Caki2 (cell line): Measurements from ENCODE around the gene PXDC1. TPM values are rescaled to one million over a fixed set of nuclear protein-coding genes. Genes with fewer than 3 reads are reported as not detected.
A peak's percentile ranks its signal among the peaks of the same experiment; 100 is the strongest.

Experiments used
- DNase-seq: peaks from one replicate; pipeline ENCODE4 v3.0.0-alpha.2; 2015; ENCODE audit warnings: low read depth
- in situ Hi-C: cut with HindIII; loops from 2 replicates; pipeline ENCODE4 v1.10.0; 2016; ENCODE audit warnings: low sequenced_read_pairs, low pct_unique_long_range_greater_than_20kb, mixed read lengths
- total RNA-seq: library from RNA; depleted of rRNA; stranded (reverse); fragments of >200 nt; shearing (Covaris generic); gene quantifications from 2 replicates; pipeline ENCODE4 v1.2.3, GENCODE V29; 2014; ENCODE audit warnings: low replicate concordance; rRNA removed

The PXDC1 gene
- 60.5 and 61.3 TPM in 2 replicates for total RNA-seq

GRCh38 chr6:3751077-3751729, at the start of gene PXDC1:
TSS of gene PXDC1 (minus strand) at chr6:3751713. CDS start at chr6:3751531, 182 bp downstream.
- in situ Hi-C loops = no loop called here
- DNase-seq = peak; percentile 24

GRCh38 chr6:3800850-3801591, 49.5 kb upstream of the PXDC1 start:
- DNase-seq = no peak
- in situ Hi-C loops = no loop called here

GRCh38 chr6:3799719-3800118, 48.2 kb upstream of the PXDC1 start:
- in situ Hi-C loops = no loop called here
- no peak for DNase-seq

GRCh38 chr6:3798055-3798919, 46.8 kb upstream of the PXDC1 start:
- in situ Hi-C loops = no loop called here
- DNase-seq = no peak

- in situ Hi-C loops = no loop called here
- peak; percentile 80 for DNase-seq
Measured at GRCh38 chr6:3797231-3798054, 45.9 kb upstream of the PXDC1 start.

GRCh38 chr6:3796719-3797041, 45.2 kb upstream of the PXDC1 start:
- in situ Hi-C loops = no loop called here
- no peak for DNase-seq

GRCh38 chr6:3795836-3796718, 44.6 kb upstream of the PXDC1 start:
- in situ Hi-C loops = no loop called here
- DNase-seq = no peak

- in situ Hi-C loops = no loop called here
- DNase-seq = no peak
Measured at GRCh38 chr6:3794092-3794491, 42.6 kb upstream of the PXDC1 start.

- in situ Hi-C loops = no loop called here
Measured at GRCh38 chr6:3793545-3793944, 42.0 kb upstream of the PXDC1 start.

GRCh38 chr6:3791526-3792203, 40.2 kb upstream of the PXDC1 start:
- DNase-seq = no peak
- in situ Hi-C loops = no loop called here

More at GRCh38 chr6:3793545-3793944, 42.0 kb upstream of the PXDC1 start:
- no peak for DNase-seq

- DNase-seq = no peak
- in situ Hi-C loops = no loop called here
Measured at GRCh38 chr6:3789896-3790558, 38.5 kb upstream of the PXDC1 start.

- no peak for DNase-seq
- in situ Hi-C loops = no loop called here
Measured at GRCh38 chr6:3789018-3789895, 37.7 kb upstream of the PXDC1 start.

GRCh38 chr6:3788408-3789017, 37.0 kb upstream of the PXDC1 start:
- no peak for DNase-seq
- in situ Hi-C loops = no loop called here

GRCh38 chr6:3786141-3786540, 34.6 kb upstream of the PXDC1 start:
- no peak for DNase-seq
- in situ Hi-C loops = no loop called here

- in situ Hi-C loops = no loop called here
- no peak for DNase-seq
Measured at GRCh38 chr6:3785745-3786098, 34.2 kb upstream of the PXDC1 start.
